GM12891 (cell line): ENCODE data around the gene SH3D21.

Experiments
- POLR2A ChIP-seq: IDR thresholded peaks from 2 replicates; pipeline ENCODE4 v1.6.1; 2011; ENCODE audit warnings: low read depth, low read length, control low read depth
- POLR2AphosphoS5 ChIP-seq: IDR thresholded peaks from 2 replicates; pipeline ENCODE4 v1.6.1; 2011; ENCODE audit warnings: low read depth, low read length, control low read depth
- POU2F2 ChIP-seq: IDR thresholded peaks from 2 replicates; pipeline ENCODE4 v1.6.1; 2011; ENCODE audit warnings: low read depth, mild to moderate bottlenecking, control low read depth, low read length, moderate library complexity
- SPI1 ChIP-seq: IDR thresholded peaks from 2 replicates; pipeline ENCODE4 v1.6.1; 2011; ENCODE audit warnings: low read depth, low read length, control low read depth
- TAF1 ChIP-seq: IDR thresholded peaks from 2 replicates; pipeline ENCODE4 v1.6.1; 2011; ENCODE audit warnings: low read depth, low read length, control low read depth

- TF ChIP-seq POLR2A (no peak), POLR2AphosphoS5 (no peak), POU2F2 (no peak), TAF1 (no peak), SPI1 (no peak)
Measured at GRCh38 chr1:36337830-36338229, 31.7 kb downstream of the SH3D21 start.
